ENCODE measurements around the gene CC2D1B.
A peak's percentile ranks its signal among the peaks of the same experiment; 100 is the strongest.
"Not testable (repeated sequence)": the region's sequence is repeated elsewhere in the genome, so short reads cannot be mapped to it uniquely, and the experiment has no call there.

Gene CC2D1B

GRCh38 chr1:52365746-52366516, at the start of gene CC2D1B:
Gene CC2D1B (minus strand): TSS chr1:52366205. CDS start chr1:52364620, 1,585 bp downstream.
- peak; percentile 96 for DNase-seq

GRCh38 chr1:52414942-52415341, 48.9 kb upstream of the CC2D1B start:
- no peak for DNase-seq

GRCh38 chr1:52413410-52413989, 47.5 kb upstream of the CC2D1B start:
- DNase-seq: no peak

- DNase-seq: no peak
Observed at GRCh38 chr1:52404975-52405338, 39.0 kb upstream of the CC2D1B start.

- DNase-seq: peak; percentile 96
Observed at GRCh38 chr1:52404116-52404974, 38.3 kb upstream of the CC2D1B start, which contains the start of the genes ORC1 and PRPF38A. Gene ORC1 (minus strand): TSS chr1:52404423. CDS start chr1:52402223, 2,200 bp downstream. Gene PRPF38A (plus strand): TSS chr1:52404602. CDS start chr1:52404750, 148 bp downstream.

GRCh38 chr1:52403566-52404115, 37.6 kb upstream of the CC2D1B start:
- peak; percentile 70 to 71 for DNase-seq

- DNase-seq: no peak
Observed at GRCh38 chr1:52402860-52403240, 36.8 kb upstream of the CC2D1B start.

- no peak for DNase-seq
Observed at GRCh38 chr1:52400131-52400530, 34.1 kb upstream of the CC2D1B start.

- DNase-seq: no peak
Observed at GRCh38 chr1:52399629-52400028, 33.6 kb upstream of the CC2D1B start.

GRCh38 chr1:52393174-52393573, 27.2 kb upstream of the CC2D1B start:
- DNase-seq: no peak

GRCh38 chr1:52386458-52386857, 20.5 kb upstream of the CC2D1B start:
- DNase-seq: no peak

GRCh38 chr1:52385376-52385775, 19.4 kb upstream of the CC2D1B start:
- no peak for DNase-seq

- DNase-seq: not testable (repeated sequence)
Observed at GRCh38 chr1:52369851-52370250, 3.8 kb upstream of the CC2D1B start.

GRCh38 chr1:52368383-52369172, 2.6 kb upstream of the CC2D1B start:
- DNase-seq: peak; percentile 52 to 55

- no peak for DNase-seq
Observed at GRCh38 chr1:52367272-52367671, 1.3 kb upstream of the CC2D1B start.

GRCh38 chr1:52366517-52366827, 467 bp upstream of the CC2D1B start:
- no peak for DNase-seq

GRCh38 chr1:52365071-52365745, 797 bp downstream of the CC2D1B start:
- DNase-seq: peak; percentile 29 to 41

GRCh38 chr1:52364235-52364839, 1.7 kb downstream of the CC2D1B start:
- peak in 1 of 2 experiments; percentile 9 for DNase-seq

GRCh38 chr1:52360595-52360968, 5.4 kb downstream of the CC2D1B start:
- no peak for DNase-seq

- no peak for DNase-seq
Observed at GRCh38 chr1:52359676-52360594, 6.1 kb downstream of the CC2D1B start.

All from Kasumi-1 (cell line).